Measurements from ENCODE around the gene PITX2. TPM values are rescaled to one million over a fixed set of nuclear protein-coding genes. Genes with fewer than 3 reads are reported as not detected.

Gene PITX2
- total RNA-seq, 1 donor = 0.36 TPM

GRCh38 chr4:110660755-110661154 lies 37.9 kb upstream of the PITX2 start:
- Histone ChIP-seq H3K4me2 (ENCODE audit: insufficient read depth, low read length) (no peak overlapping the region), H3K27ac (ENCODE audit: low read depth, low read length) (no peak overlapping the region), H4K20me1 (ENCODE audit: insufficient read depth, low read length) (no peaks in the 10 kb centered on the region), H3K27me3 (ENCODE audit: insufficient read depth, low read length) (no peaks in the 10 kb centered on the region), H3K36me3 (ENCODE audit: insufficient read depth, low read length) (no peaks in the 10 kb centered on the region), H3K9me3 (ENCODE audit: low read depth, low read length) (no peaks in the 10 kb centered on the region), H3K79me2 (ENCODE audit: insufficient read depth, low read length) (no peaks in the 10 kb centered on the region), H3K4me1 (ENCODE audit: insufficient read depth, low read length) (no peaks in the 10 kb centered on the region), H2AFZ (ENCODE audit: low read length) (no peak overlapping the region), H3K4me3 (ENCODE audit: insufficient read depth, low read length) (no peak overlapping the region)
- DNase-seq (ENCODE audit: insufficient read length, low spot score, missing footprints) = no peak
- no peak for TF ChIP-seq CTCF (IDR thresholded peaks at IDR 0.05; ENCODE audit: extremely low read depth, low read depth, low read length)

DNA sequence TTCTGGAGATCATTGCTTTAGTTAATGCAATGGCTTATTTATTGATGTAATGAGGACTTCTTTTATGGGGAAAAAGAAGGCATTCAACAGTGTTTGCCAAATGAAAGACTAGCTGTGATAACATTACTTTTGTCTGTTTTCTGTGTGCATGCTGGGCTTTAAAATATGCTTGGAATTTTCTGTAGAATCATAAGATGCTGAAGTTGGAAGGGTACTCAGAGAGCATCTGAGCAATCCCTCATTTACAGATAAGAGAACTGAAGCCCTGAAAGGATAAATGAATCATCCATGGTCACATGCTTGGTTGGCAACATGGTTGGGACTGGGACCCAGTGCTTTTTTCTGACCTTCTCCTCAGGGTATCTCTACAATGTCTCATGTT lies 31.4 kb upstream of the PITX2 start:
- peak; percentile 26 for DNase-seq (ENCODE audit: insufficient read length, low spot score, missing footprints)
- no peak overlapping the region for H3K4me2 ChIP-seq (ENCODE audit: insufficient read depth, low read length)

GRCh38 chr4:110653321-110654253 lies 30.7 kb upstream of the PITX2 start:
- no peaks in the 10 kb centered on the region for H4K20me1 ChIP-seq (ENCODE audit: insufficient read depth, low read length)
- H3K9me3 ChIP-seq (ENCODE audit: low read depth, low read length) = no peaks in the 10 kb centered on the region
- peak; percentile 46 for DNase-seq (ENCODE audit: insufficient read length, low spot score, missing footprints)
- TF ChIP-seq CTCF (IDR thresholded peaks at IDR 0.05; ENCODE audit: extremely low read depth, low read depth, low read length) = no peak
- no peaks in the 10 kb centered on the region for H3K27me3 ChIP-seq (ENCODE audit: insufficient read depth, low read length)
- no peaks in the 10 kb centered on the region for H3K79me2 ChIP-seq (ENCODE audit: insufficient read depth, low read length)
- no peak overlapping the region for H3K4me2 ChIP-seq (ENCODE audit: insufficient read depth, low read length)
- H3K27ac ChIP-seq (ENCODE audit: low read depth, low read length) = no peak overlapping the region
- no peaks in the 10 kb centered on the region for H3K4me1 ChIP-seq (ENCODE audit: insufficient read depth, low read length)
- no peak overlapping the region for H2AFZ ChIP-seq (ENCODE audit: low read length)
- no peaks in the 10 kb centered on the region for H3K36me3 ChIP-seq (ENCODE audit: insufficient read depth, low read length)
- no peak overlapping the region for H3K4me3 ChIP-seq (ENCODE audit: insufficient read depth, low read length)

More for the DNA sequence above, 31.4 kb upstream of the PITX2 start:
- TF ChIP-seq CTCF (IDR thresholded peaks at IDR 0.05; ENCODE audit: extremely low read depth, low read depth, low read length) = no peak
- Histone ChIP-seq H3K4me1 (ENCODE audit: insufficient read depth, low read length) (no peaks in the 10 kb centered on the region), H3K4me3 (ENCODE audit: insufficient read depth, low read length) (no peak overlapping the region), H3K27ac (ENCODE audit: low read depth, low read length) (no peak overlapping the region), H3K27me3 (ENCODE audit: insufficient read depth, low read length) (no peaks in the 10 kb centered on the region), H3K9me3 (ENCODE audit: low read depth, low read length) (no peaks in the 10 kb centered on the region), H2AFZ (ENCODE audit: low read length) (no peak overlapping the region), H3K36me3 (ENCODE audit: insufficient read depth, low read length) (no peaks in the 10 kb centered on the region), H4K20me1 (ENCODE audit: insufficient read depth, low read length) (no peaks in the 10 kb centered on the region), H3K79me2 (ENCODE audit: insufficient read depth, low read length) (no peaks in the 10 kb centered on the region)

- H3K4me1 ChIP-seq (ENCODE audit: insufficient read depth, low read length) = no peaks in the 10 kb centered on the region
- no peaks in the 10 kb centered on the region for H3K79me2 ChIP-seq (ENCODE audit: insufficient read depth, low read length)
- H3K9me3 ChIP-seq (ENCODE audit: low read depth, low read length) = no peaks in the 10 kb centered on the region
- peaks cover 79% of the 10 kb centered on the region for H3K27me3 ChIP-seq (ENCODE audit: insufficient read depth, low read length)
- no peaks in the 10 kb centered on the region for H4K20me1 ChIP-seq (ENCODE audit: insufficient read depth, low read length)
- H3K4me2 ChIP-seq (ENCODE audit: insufficient read depth, low read length) = no peak overlapping the region
- no peak overlapping the region for H3K27ac ChIP-seq (ENCODE audit: low read depth, low read length)
- TF ChIP-seq CTCF (IDR thresholded peaks at IDR 0.05; ENCODE audit: extremely low read depth, low read depth, low read length) = no peak
- no peak overlapping the region for H2AFZ ChIP-seq (ENCODE audit: low read length)
- no peaks in the 10 kb centered on the region for H3K36me3 ChIP-seq (ENCODE audit: insufficient read depth, low read length)
- no peak for DNase-seq (ENCODE audit: insufficient read length, low spot score, missing footprints)
- H3K4me3 ChIP-seq (ENCODE audit: insufficient read depth, low read length) = no peak overlapping the region
Measured at GRCh38 chr4:110644008-110644407, 21.1 kb upstream of the PITX2 start.

Data from osteoblast (primary cell).